Left kidney (tissue), 2 donors: Measurements from ENCODE around the gene CLIC5. TPM values are rescaled to one million over a fixed set of nuclear protein-coding genes. Genes with fewer than 3 reads are reported as not detected.
A peak's percentile ranks its signal among the peaks of the same experiment; 100 is the strongest.

Source experiments
- DNase-seq: peaks from one replicate; pipeline ENCODE4 v3.0.0-alpha.2; 2013
- polyA plus RNA-seq: library from polyadenylated mRNA; unstranded; fragments of 120-200 nt; gene quantifications from one replicate; pipeline ENCODE4 v1.2.1, GENCODE V29; 2013; ENCODE audit not compliant: insufficient read length

CLIC5 gene
- polyA plus RNA-seq, 1 donor = 209 TPM

DNA sequence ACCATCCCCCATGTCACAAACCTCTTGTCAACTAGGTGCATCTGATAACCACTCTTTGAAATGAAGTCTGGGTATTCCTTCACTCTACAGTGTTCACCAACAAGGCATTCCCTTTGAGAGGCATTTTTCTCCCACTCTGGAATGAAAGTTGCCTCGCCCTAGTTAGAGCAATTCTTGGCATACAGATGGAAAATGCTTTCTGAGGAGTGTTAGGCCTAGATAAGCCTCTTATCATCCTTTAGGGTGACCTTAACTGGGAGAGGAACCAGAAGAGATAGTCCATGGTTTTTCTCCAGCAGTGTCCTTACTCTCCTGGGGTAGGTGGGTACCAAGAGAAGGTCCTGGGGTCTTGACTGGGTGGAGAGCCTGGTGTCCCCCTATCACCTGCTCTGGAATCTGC, 14.8 kb downstream of the CLIC5 start:
- no peak for DNase-seq

- DNase-seq = no peak
These were observed 17.1 kb downstream of the CLIC5 start for GRCh38 chr6:45998524-45998923.

- no peak for DNase-seq
These were observed 17.7 kb downstream of the CLIC5 start for GRCh38 chr6:45997875-45998506.

DNA sequence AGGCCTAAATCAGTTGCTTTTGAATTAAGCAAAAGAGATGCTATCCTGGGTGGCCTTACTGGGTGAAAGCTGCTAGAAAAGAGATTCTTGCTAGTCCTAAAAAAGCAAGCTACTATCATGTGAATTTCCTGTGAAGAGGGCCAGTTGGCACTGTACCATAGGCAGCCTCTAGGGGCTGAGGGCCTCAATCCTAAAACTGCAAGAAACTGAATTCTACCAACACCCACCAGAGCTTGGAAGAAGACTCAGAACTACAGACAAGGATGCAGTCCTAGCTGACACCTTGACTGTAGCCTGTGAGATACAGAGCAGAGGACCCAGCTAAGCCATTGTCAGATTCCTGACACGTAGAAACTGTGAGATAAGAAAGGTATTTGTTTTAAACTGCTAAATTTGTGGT, 24.5 kb downstream of the CLIC5 start:
- DNase-seq = no peak

GRCh38 chr6:45990162-45990561, 25.5 kb downstream of the CLIC5 start:
- DNase-seq = no peak

DNA sequence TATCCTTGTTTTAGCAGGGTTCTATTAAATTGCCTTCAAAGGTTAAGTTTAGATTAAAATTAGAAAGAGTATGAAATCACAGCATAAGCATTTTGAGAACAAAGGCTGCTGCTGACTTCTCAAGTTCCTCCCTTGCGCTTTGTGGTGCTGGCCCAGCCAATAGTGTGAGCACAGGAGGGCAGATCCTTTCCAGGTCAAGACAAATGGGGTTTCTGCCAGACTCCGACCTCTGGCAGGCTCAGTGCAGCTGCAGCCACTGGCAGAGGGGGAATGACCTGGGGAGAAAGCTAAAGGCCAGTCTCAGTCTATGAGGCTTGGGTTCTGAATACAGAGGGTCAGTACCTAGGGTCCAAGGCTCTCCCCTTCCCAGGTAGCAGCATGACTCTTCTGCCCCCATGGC, 27.0 kb downstream of the CLIC5 start:
- no peak for DNase-seq

DNA sequence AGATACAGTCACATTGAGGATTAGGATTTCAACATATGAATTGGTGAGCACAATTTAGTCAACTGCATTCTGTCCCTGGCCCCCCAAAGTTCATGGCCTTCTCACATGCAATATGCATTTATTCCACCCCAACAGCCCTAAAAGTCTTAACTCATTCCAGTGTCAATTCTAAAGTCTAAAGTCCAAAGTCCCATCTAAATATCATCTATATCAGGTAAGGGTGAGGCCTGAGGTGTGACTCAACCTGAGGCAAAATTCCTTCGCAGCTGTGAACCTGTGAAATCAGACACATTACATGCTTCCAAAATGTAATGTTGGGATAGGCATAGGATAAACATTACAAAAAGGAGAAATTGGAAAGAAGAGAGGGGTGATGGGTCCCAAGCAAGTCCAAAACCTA, 27.8 kb downstream of the CLIC5 start:
- no peak for DNase-seq

- no peak for DNase-seq
These were observed 28.9 kb downstream of the CLIC5 start for GRCh38 chr6:45986746-45987274.

GRCh38 chr6:45984788-45985425, 30.8 kb downstream of the CLIC5 start:
- no peak for DNase-seq

GRCh38 chr6:45984347-45984746, 31.3 kb downstream of the CLIC5 start:
- no peak for DNase-seq

DNA sequence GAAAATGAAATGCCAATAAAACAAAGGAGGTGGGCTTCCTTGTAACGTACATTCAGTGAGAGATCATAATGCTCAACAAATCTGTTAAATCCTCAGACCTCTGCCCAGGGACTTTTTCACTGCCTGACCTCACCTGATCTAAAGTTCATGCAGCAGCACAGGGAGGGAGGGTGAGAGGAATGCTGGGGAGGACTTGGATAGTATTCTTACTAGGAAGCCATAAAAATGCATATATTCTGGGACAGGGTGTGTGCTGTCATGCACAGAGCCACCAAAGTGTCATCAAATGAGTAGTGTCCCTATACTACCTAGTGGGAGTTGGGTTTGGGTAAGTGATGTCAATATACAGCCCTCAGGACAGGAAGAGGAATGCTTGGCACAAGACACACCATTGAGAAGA, 32.6 kb downstream of the CLIC5 start:
- peak; percentile 36 for DNase-seq

DNA sequence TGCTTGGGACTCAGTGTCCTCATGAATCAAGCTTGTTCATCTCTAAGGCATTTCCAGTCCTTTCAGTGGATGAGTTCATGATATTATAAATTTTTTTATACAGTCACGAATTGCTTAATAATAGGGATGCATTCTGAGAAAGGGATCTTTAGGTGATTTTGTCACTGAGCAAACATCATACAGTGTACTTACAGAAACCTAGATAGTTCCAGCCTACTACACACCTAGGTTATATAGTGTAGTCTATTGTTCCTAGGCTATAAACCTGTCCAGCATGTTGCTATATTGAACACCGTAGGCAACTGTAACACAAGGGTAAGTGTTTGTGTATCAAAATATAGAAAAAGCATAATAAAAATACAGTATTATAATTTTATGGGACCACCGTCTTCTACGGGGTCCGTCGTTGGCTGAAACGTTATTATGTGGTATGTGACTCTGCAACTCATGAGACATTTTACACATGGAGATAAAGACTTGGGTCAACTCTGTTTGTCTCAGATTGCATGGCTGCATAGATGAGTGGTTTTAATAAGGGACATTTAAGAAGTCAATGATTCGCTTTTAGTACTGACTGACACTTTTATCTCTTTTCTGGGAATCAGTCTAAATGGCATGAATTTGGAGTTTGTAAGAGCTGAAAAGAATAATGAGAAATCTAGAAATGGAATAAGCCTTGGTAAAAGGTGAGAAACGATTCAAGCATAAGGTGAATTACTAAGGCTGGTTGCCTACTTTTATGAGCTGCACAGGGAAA, 33.2 kb downstream of the CLIC5 start:
- DNase-seq = peak; percentile 41

DNA sequence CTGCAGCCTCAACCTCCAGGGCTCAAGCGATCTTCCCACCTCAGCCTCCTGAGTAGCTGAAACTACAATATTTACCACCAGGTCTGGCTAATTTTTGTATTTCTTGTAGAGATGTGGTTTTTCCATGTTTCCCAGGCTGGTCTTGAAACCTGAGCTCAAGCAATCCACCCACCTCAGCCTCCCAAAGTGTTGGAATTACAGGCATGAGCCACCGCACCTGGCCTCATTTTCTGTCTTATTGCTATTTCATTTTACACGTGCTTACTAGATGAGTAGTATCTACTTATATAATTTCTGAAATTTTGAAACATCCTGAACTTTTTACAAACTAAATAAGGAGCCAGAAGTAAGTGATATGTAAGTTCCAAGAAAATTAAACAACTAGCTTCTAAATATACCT, 34.6 kb downstream of the CLIC5 start:
- DNase-seq = no peak

DNA sequence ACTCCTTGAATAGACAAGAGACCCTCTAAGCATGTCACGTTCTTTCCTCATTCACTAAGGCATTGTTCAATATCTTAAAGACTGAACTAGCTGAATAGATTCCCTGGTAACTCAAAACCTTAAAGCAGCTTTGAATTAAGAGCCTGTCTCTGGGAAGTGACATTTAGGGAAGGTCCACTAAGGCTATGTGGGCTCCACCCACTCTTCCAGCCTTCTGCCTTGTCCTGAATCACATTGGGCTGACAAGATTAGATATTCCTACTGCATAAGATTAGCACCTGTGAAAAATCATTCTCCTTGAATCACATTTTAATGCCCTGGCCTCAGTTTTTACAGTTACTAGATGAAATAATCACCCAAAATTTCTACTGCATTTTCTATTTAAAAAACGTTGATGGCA, 36.3 kb downstream of the CLIC5 start:
- DNase-seq = no peak

GRCh38 chr6:45974596-45974995, 41.1 kb downstream of the CLIC5 start:
- DNase-seq = no peak

- DNase-seq = no peak
These were observed 42.7 kb downstream of the CLIC5 start for GRCh38 chr6:45972795-45973503.

DNA sequence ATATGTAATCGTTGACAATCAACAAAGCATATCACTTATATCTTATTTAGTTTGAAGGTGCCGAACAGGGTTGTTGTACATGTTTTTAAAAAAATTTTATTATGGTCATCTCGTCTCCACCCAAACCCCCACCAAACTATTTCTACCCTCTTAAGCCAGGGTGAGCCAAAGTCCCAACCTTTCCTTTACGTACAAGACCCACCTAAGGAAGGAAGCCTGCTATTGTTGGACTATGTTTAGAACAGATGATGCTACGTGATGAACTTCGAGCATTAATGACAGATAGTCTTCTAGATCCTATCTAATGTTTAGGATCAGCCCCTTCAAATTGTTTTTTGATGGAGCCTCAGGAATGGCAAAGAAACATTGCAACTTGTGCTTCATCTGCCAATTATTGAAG, 44.4 kb downstream of the CLIC5 start:
- DNase-seq = no peak

DNA sequence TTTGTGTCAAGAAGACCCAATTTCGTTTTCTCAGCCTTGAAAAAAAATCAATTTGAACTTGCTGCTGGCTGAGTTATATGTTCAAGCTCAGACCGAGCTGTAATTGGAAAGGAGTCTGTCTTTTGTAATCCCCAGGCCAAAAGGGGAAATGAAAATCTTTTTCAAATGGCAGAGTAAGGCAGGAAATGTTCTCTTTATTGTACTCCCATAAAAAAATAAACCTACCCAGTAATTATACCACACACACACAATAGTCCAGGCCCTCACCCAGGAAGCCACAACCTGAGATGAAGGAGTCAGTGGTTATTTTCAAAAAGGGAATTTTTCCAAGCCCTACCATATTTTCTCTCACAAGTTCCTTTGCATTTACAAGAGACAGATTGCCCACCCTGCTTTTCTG, 45.3 kb downstream of the CLIC5 start:
- DNase-seq = no peak

DNA sequence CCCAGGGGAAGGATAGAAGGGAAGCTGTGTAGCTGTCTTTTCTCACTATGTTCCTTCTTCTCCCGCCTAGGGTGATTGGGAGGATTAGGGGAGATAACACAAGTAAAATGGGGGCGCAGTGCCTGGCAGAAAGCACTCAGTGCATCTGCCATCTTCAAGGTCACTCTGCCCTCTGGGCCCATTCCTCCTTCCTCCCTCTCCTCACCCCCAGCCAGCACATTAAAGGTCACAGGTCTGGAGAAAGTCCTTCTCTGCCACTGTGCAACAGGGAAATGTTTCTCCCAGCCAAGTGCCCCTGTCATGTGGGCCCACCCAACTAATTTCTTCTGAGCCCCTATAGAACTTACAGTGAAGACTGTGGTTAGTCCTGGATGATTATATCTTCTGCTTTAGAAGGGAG, 45.8 kb downstream of the CLIC5 start:
- no peak for DNase-seq

DNA sequence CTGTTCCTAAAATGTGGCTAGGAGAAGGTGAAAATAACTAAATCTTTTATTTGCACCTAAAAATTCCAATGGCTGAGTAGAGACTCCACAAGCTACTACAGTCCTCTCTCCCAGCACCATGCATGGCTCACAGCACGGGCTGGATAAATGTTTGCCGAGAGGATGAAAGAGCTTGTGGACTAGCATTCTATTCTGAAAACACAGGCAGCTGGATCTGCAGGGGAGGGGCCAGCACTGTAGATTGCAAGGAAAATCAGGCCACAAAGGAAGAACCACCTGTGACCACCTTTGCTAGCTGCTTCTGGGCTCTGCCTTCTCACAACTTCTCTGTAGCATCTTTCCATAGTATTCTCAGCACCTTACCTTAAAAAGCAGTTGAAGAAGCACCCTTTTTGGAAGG, 46.6 kb downstream of the CLIC5 start:
- no peak for DNase-seq

DNA sequence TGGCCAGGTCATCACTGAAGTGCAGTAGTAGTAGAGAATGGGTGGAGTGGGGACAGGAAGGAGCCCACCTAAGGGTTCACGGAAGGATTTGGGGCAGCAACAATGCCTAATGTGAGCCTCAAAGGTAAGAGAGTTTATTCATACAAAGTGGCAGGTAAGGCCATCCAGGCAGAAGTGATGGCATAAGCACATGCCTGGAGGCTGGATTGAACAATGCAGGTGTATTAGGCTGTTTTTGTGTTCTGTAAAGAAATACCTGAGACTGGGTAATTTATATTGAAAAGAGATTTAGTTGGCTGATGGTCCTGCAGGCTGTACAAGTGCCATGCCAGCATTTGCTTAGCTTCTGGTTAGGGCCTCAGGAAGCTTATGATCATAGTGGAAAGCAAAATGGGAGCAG, 48.3 kb downstream of the CLIC5 start:
- DNase-seq = no peak

DNA sequence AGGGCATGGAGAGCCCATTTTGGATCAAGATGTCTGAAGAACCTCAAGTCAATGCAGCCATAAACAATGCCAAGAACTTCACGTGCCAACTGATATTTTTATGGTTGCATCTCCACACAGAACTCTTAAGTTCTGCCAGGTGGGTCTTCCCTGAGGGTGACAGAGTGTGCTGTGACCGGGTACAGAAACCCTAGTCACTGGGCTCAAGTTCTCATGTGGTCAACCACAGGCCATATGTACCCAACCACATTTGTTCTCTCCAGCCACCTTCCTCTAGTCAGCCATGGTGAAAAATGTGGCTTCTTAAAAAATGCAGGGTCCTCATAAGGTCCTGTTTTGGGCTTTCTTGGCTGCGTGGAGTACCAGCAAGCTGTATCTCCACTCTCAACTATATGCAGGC, 48.9 kb downstream of the CLIC5 start:
- DNase-seq = no peak

DNA sequence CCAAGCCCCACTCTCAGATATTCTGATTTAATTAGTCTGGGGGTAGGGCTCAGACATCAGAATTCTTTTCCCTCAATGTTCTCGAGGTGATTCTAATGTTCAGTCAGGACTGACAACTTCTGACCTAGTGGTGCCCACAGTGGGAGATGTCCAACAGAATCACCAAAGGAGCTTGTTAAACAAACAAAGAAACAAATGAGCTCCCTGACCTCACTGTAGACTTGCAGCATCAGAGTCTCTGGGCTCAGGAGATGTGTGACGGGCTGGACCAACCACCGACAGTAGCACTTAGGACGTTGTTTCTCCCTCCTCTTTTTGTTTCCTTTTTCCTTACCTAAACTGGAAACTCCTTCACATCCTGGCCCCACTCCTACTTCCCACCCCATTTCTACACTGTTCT, 49.3 kb downstream of the CLIC5 start:
- DNase-seq = no peak
